H1 (cell line): Measurements from ENCODE around the gene CCNC. TPM values are rescaled to one million over a fixed set of nuclear protein-coding genes. Genes with fewer than 3 reads are reported as not detected.

Source experiments
- CTCF ChIA-PET: fragments of 300-600 bp; sonication (Branson Sonifier 250); formaldehyde crosslinking; loops from one replicate; lab custom pipeline; 2021; ENCODE audit not compliant: partially characterized antibody; lab: Charles Lee
- POLR2A ChIA-PET: fragments of 300-600 bp; sonication (Branson Sonifier 250); formaldehyde crosslinking; loops from one replicate; lab custom pipeline; 2021; ENCODE audit warnings: inconsistent platforms; ENCODE audit not compliant: partially characterized antibody; lab: Charles Lee
- DNase-seq, 2 experiments: peaks; one replicate each; pipeline versions ENCODE4 v3.0.0 to v3.0.0-alpha.2; 2010 to 2022; ENCODE audit warnings: low spot score in 2 of 2, low read depth in 1 of 2, mixed read lengths in 1 of 2
- FAIRE-seq: peaks from 2 replicates; lab custom pipeline; 2011; peaks lifted over from hg19 to GRCh38; lab: Jason Lieb, UNC
- H2AFZ ChIP-seq: 2 replicates; pipeline ENCODE4 v1.8.1; 2012; ENCODE audit warnings: low read length, inconsistent platforms
- H2AK5ac ChIP-seq: 2 replicates; pipeline ENCODE4 v1.6.1; 2013; ENCODE audit warnings: low read depth, low read length
- H2BK120ac ChIP-seq: replicated peaks from 2 replicates; pipeline ENCODE3; 2013; ENCODE audit warnings: low read depth, low read length, inconsistent platforms
- H2BK12ac ChIP-seq: 2 replicates; pipeline ENCODE4 v1.6.1; 2013; ENCODE audit warnings: low read depth, low read length
- H2BK15ac ChIP-seq: 2 replicates; pipeline ENCODE4 v1.6.1; 2013; ENCODE audit warnings: low read length
- H2BK20ac ChIP-seq: 2 replicates; pipeline ENCODE4 v1.6.1; 2013; ENCODE audit warnings: low read length
- H2BK5ac ChIP-seq: 2 replicates; pipeline ENCODE4 v1.6.1; 2013; ENCODE audit warnings: low read depth, low read length
- H3K14ac ChIP-seq: 2 replicates; pipeline ENCODE4 v1.6.1; 2013; ENCODE audit warnings: inconsistent platforms; ENCODE audit not compliant: insufficient read length
- H3K18ac ChIP-seq: 2 replicates; pipeline ENCODE4 v1.6.1; 2013; ENCODE audit warnings: low read length; ENCODE audit errors: extremely low read depth
- H3K23ac ChIP-seq: 2 replicates; pipeline ENCODE4 v1.6.1; 2013; ENCODE audit warnings: inconsistent platforms; ENCODE audit not compliant: insufficient read length
- H3K23me2 ChIP-seq: 2 replicates; pipeline ENCODE4 v1.6.1; 2013; ENCODE audit warnings: low read depth, low read length
- H3K27ac ChIP-seq: 2 replicates; pipeline ENCODE4 v1.6.1; 2011; ENCODE audit warnings: low read depth, low read length, inconsistent platforms
- H3K27me3 ChIP-seq, 4 experiments: replicated peaks in 1 of 4; 1 replicate in 1 of 4; 2 replicates in 3 of 4; pipeline versions ENCODE4 v1.6.1 to v1.8.1; 2011 to 2013; ENCODE audit warnings: low read length in 3 of 4, mild to moderate bottlenecking in 3 of 4, inconsistent platforms in 2 of 4, mixed read lengths in 2 of 4, moderate library complexity in 1 of 4; ENCODE audit not compliant: control insufficient read depth in 3 of 4, insufficient read depth in 3 of 4; ENCODE audit errors: extremely low read depth in 1 of 4
- H3K36me3 ChIP-seq, 4 experiments: 2 replicates each; pipeline versions ENCODE4 v1.6.1 to v1.8.1; 2011 to 2013; ENCODE audit warnings: mild to moderate bottlenecking in 4 of 4, low read length in 3 of 4, moderate library complexity in 2 of 4, control low read depth in 1 of 4, inconsistent platforms in 1 of 4; ENCODE audit not compliant: insufficient read depth in 4 of 4, control insufficient read depth in 2 of 4
- H3K4ac ChIP-seq: replicated peaks from 2 replicates; pipeline ENCODE3; 2013; ENCODE audit warnings: low read length, low read depth, mixed read lengths, inconsistent platforms; ENCODE audit not compliant: insufficient read length
- H3K4me1 ChIP-seq, 4 experiments: replicated peaks in 1 of 4; 1 replicate in 1 of 4; 2 replicates in 3 of 4; pipeline versions ENCODE4 v1.6.1 to v1.8.1; 2011 to 2013; ENCODE audit warnings: low read length in 3 of 4, inconsistent platforms in 2 of 4, mixed read lengths in 1 of 4; ENCODE audit not compliant: insufficient read depth in 4 of 4, control insufficient read depth in 3 of 4
- H3K4me2 ChIP-seq, 2 experiments: 2 replicates each; pipeline versions ENCODE4 v1.6.1 to v1.8.1; 2011 to 2013; ENCODE audit warnings: low read depth in 2 of 2, low read length in 2 of 2, control low read depth in 1 of 2, inconsistent platforms in 1 of 2, mild to moderate bottlenecking in 1 of 2; ENCODE audit not compliant: insufficient read depth in 1 of 2
- H3K4me3 ChIP-seq, 4 experiments: fragments of 200-600, 300-600 bp in 1 of 4; sonication (generic), shearing (Covaris generic), sonication (Bioruptor Twin) in 1 of 4; 2 replicates each; pipeline versions ENCODE4 v1.5.1 to v1.8.1; 2011 to 2016; ENCODE audit warnings: low read length in 4 of 4, low read depth in 3 of 4, control low read depth in 2 of 4, inconsistent platforms in 2 of 4, mild to moderate bottlenecking in 2 of 4, mixed read lengths in 1 of 4, moderate library complexity in 1 of 4; ENCODE audit not compliant: insufficient read depth in 2 of 4; ENCODE audit errors: extremely low read depth in 1 of 4
- H3K56ac ChIP-seq: replicated peaks from 2 replicates; pipeline ENCODE3; 2013; ENCODE audit warnings: low read depth, mild to moderate bottlenecking, mixed read lengths, low read length, inconsistent platforms; ENCODE audit not compliant: insufficient read length
- H3K79me1 ChIP-seq: 2 replicates; pipeline ENCODE4 v1.6.1; 2013; ENCODE audit warnings: low read depth, low read length, control low read depth
- H3K79me2 ChIP-seq, 2 experiments: 2 replicates each; pipeline versions ENCODE4 v1.6.1 to v1.8.1; 2012 to 2013; ENCODE audit warnings: low read length in 2 of 2, mild to moderate bottlenecking in 2 of 2, inconsistent platforms in 1 of 2; ENCODE audit not compliant: insufficient read depth in 2 of 2, control insufficient read depth in 1 of 2
- H3K9ac ChIP-seq, 4 experiments: replicated peaks in 1 of 4; 1 replicate in 1 of 4; 2 replicates in 3 of 4; pipeline versions ENCODE4 v1.6.1 to v1.8.1; 2011 to 2013; ENCODE audit warnings: low read depth in 3 of 4, low read length in 3 of 4, control low read depth in 2 of 4, mild to moderate bottlenecking in 2 of 4, moderate library complexity in 2 of 4, inconsistent platforms in 1 of 4; ENCODE audit errors: extremely low read depth in 1 of 4
- H3K9me3 ChIP-seq, 2 experiments: 2 replicates each; pipeline versions ENCODE4 v1.6.1 to v1.8.1; 2012 to 2013; ENCODE audit warnings: mild to moderate bottlenecking in 2 of 2, moderate library complexity in 2 of 2, control low read depth in 1 of 2, inconsistent platforms in 1 of 2, low read depth in 1 of 2, low read length in 1 of 2, mixed read lengths in 1 of 2; ENCODE audit not compliant: insufficient read depth in 2 of 2
- H4K20me1 ChIP-seq, 2 experiments: replicated peaks in 1 of 2; 2 replicates each; pipeline versions ENCODE3 to v1.8.1; 2011 to 2013; ENCODE audit warnings: inconsistent platforms in 2 of 2, low read length in 2 of 2, mild to moderate bottlenecking in 1 of 2; ENCODE audit not compliant: insufficient read depth in 2 of 2, control insufficient read depth in 1 of 2
- H4K5ac ChIP-seq: 2 replicates; pipeline ENCODE4 v1.6.1; 2013; ENCODE audit warnings: low read length, low read depth, mixed read lengths, inconsistent platforms; ENCODE audit not compliant: insufficient read length
- H4K8ac ChIP-seq: 2 replicates; pipeline ENCODE4 v1.8.0; 2013; ENCODE audit warnings: mild to moderate bottlenecking, moderate library complexity, low read length, inconsistent platforms; ENCODE audit not compliant: insufficient read depth; ENCODE audit errors: extremely low read depth
- H4K91ac ChIP-seq: replicated peaks from 2 replicates; pipeline ENCODE3; 2013; ENCODE audit warnings: low read length, mixed read lengths, inconsistent platforms; ENCODE audit not compliant: insufficient read length
- HDAC6 ChIP-seq: IDR thresholded peaks from one replicate; pipeline ENCODE4 v1.7.1; 2012; ENCODE audit warnings: low read depth, mild to moderate bottlenecking, inconsistent platforms, low read length, moderate library complexity
- JUN ChIP-seq: IDR thresholded peaks from 2 replicates; pipeline ENCODE4 v1.6.1; 2011; ENCODE audit warnings: low read depth, mild to moderate bottlenecking, improper control_type of control experiment, low read length
- RAD21 ChIP-seq, 2 experiments: IDR thresholded peaks in 1 of 2; conservative IDR thresholded peaks in 1 of 2; 2 replicates each; pipeline ENCODE4 v1.6.1; 2011; ENCODE audit warnings: low read depth in 2 of 2, low read length in 2 of 2, improper control_type of control experiment in 1 of 2, inconsistent platforms in 1 of 2, mild to moderate bottlenecking in 1 of 2, moderate library complexity in 1 of 2
- RXRA ChIP-seq: IDR thresholded peaks from 2 replicates; pipeline ENCODE4 v1.6.1; 2011; ENCODE audit warnings: low read depth, mild to moderate bottlenecking, low read length, moderate library complexity; ENCODE audit not compliant: insufficient read depth
- SP2 ChIP-seq: IDR thresholded peaks from 2 replicates; pipeline ENCODE4 v1.6.1; 2012; ENCODE audit warnings: mild to moderate bottlenecking, low read length, inconsistent platforms
- whole genome bisulfite sequencing, 2 experiments: shearing (Covaris generic) in 1 of 2; methylation state at CpG; one replicate each; pipeline versions ENCODE4 v1.1.6 to v1.1.7; 2013 to 2015; ENCODE audit warnings: low lambda C conversion rate in 2 of 2, mixed read lengths in 2 of 2, inconsistent platforms in 1 of 2, low coverage in 1 of 2, missing lambda C conversion rate in 1 of 2; ENCODE audit not compliant: insufficient replicate concordance in 2 of 2, insufficient coverage in 1 of 2, insufficient read length in 1 of 2; ENCODE audit errors: extremely low coverage in 1 of 2, missing lambda C conversion rate in 1 of 2; 5-methylcytosine and 5-hydroxymethylcytosine counted together
- long read RNA-seq, 2 experiments: library from RNA in 1 of 2; library from capped mRNA in 1 of 2; stranded (forward); transcript quantifications; one replicate each; pipeline ENCODE4 v2.0.0, GENCODE V29; 2021; ENCODE audit warnings: inconsistent platforms in 1 of 2
- polyA minus RNA-seq, 3 experiments: library from RNA; depleted of rRNA, polyadenylated mRNA; stranded (reverse); fragments of >200 nt; gene quantifications; 1 replicate in 2 of 3; 2 replicates in 1 of 3; pipeline ENCODE4 v1.2.3, GENCODE V29; 2011
- polyA plus RNA-seq, 7 experiments: library from polyadenylated mRNA; depleted of rRNA in 3 of 7; stranded (reverse) in 5 of 7; unstranded in 2 of 7; fragments of >200 nt in 5 of 7; fragments of 200-250 nt in 2 of 7; gene quantifications; 1 replicate in 5 of 7; 2 replicates in 1 of 7; 4 replicates in 1 of 7; pipeline versions ENCODE4 v1.2.1 to v1.2.3, GENCODE V29; 2011 to 2013; ENCODE audit warnings: missing spikeins in 2 of 7, mixed read lengths in 2 of 7
- total RNA-seq: library from RNA; stranded (reverse); fragmentation: NEBNext Ultra II Directional; extraction: Animal tissue kit (Norgen Biotek cat#: 25700); gene quantifications from 2 replicates; pipeline ENCODE4 v1.2.1, GENCODE V29; 2021

Gene CCNC, protein sequence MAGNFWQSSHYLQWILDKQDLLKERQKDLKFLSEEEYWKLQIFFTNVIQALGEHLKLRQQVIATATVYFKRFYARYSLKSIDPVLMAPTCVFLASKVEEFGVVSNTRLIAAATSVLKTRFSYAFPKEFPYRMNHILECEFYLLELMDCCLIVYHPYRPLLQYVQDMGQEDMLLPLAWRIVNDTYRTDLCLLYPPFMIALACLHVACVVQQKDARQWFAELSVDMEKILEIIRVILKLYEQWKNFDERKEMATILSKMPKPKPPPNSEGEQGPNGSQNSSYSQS
- total RNA-seq (94.5 and 107 TPM in 2 replicates), polyA plus RNA-seq (2011; rRNA removed) (20.1 and 45.4 TPM in 2 replicates), polyA minus RNA-seq (2011; rRNA and poly(A)+ RNA removed) (100.0 and 164 TPM in 2 replicates)
- 53.2 TPM for polyA plus RNA-seq (2011; cell fraction: cytosol; rRNA removed)
- polyA plus RNA-seq (2011; cell fraction: nucleus; rRNA removed): 18.5 TPM
- 45.0 to 56.3 TPM (median 50.3 TPM) in 4 replicates for polyA plus RNA-seq (2012, experiment 1 of 2)
- 10.3 TPM for polyA plus RNA-seq (2012, experiment 2 of 2)
- 59.4 TPM for polyA plus RNA-seq (2013, experiment 1 of 2)
- polyA plus RNA-seq (2013, experiment 2 of 2): 57.2 TPM
- polyA minus RNA-seq (2011; cell fraction: cytosol; rRNA and poly(A)+ RNA removed): 66.6 TPM
- polyA minus RNA-seq (2011; cell fraction: nucleus; rRNA and poly(A)+ RNA removed): 52.5 TPM
- long read RNA-seq, experiment 1, transcript CCNC-210 (12 exons, 2,473 nt): major isoform, 79 of 173 reads
- long read RNA-seq, experiment 1, partial matches to known transcripts: 30 of 173 reads
- long read RNA-seq, experiment 1, other reads (novel, unspliced or antisense): 57 of 173 reads
- long read RNA-seq, experiment 2, transcript CCNC-210 (12 exons, 2,473 nt): major isoform, 238 of 296 reads
- long read RNA-seq, experiment 2, transcript CCNC-209 (13 exons, 2,186 nt): minor isoform, 11 of 296 reads
- long read RNA-seq, experiment 2, transcript CCNC-207 (12 exons, 1,426 nt): minor isoform, 17 of 296 reads
- long read RNA-seq, experiment 2, partial matches to known transcripts: 4 of 296 reads
- long read RNA-seq, experiment 2, other reads (novel, unspliced or antisense): 22 of 296 reads

DNA sequence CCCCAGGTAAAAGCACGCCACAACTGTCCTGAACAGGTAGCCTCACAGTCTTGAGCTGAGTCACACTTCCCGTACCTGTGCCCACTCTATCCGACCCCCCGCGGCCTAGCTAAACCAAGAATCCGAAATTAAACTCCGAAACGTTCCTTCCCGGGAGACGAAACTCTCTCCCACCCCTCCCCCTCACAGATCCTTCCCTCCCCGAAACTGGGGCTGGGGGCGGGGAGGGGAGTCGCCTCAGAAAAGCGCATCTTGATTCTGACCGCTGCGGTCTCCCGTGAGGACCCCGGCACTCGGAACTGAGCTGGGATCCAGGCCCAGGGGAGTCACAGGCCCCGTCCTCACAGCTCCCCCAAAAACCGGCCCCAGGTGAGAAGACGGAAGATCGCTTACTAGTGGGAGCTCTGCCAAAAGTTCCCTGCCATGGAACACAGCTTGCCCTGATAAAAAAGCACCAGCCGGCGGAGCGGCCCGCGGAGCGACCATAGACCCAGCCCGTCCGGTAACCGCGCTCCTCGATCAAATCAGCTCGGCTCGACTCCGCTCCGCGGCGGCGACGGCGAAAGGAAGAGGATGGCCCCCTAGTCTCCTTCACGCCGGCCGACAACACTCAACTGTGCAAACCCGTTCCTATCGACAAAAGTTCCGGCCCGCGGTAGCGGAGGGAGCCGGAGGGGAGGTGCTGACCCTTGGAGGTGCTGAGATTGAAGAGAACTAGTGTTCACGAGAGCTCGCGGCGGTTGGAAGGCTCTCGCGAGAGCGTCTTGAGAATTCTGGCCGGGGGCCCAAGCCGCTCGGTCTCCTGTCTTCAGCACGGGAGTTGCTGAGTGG lies at the start of gene CCNC:
Gene CCNC, minus strand, starts transcription at position 558 of the 831 bp plus-strand sequence. Its CDS starts 133 bp downstream, at position 425.
- peak; percentile 77 for FAIRE-seq
- TF ChIP-seq HDAC6: no peak
- no peak; a peak in 1 of 4 replicates for TF ChIP-seq RAD21 (IDR thresholded peaks at IDR 0.05 in 1 of 2, conservative IDR thresholded peaks at IDR 0.05 in 1 of 2; ENCODE audit: low read depth in 2 of 2, low read length in 2 of 2)
- TF ChIP-seq RXRA: no peak
- no peak for TF ChIP-seq JUN
- TF ChIP-seq SP2: no peak

More for the DNA sequence above, at the start of gene CCNC:
- Histone ChIP-seq H3K79me2 (peaks cover 9 to 47% of the 10 kb centered on the region in 2 experiments; a peak in 3 of 4 replicates), H2AK5ac (no peak within 1 kb of the TSS), H2BK12ac (peak within 1 kb of the TSS; percentile 42; the same call in 1 of the 2 replicates), H4K91ac (peak within 1 kb of the TSS; percentile 40), H3K4me3 (peak within 1 kb of the TSS; percentile 81 to 98 (median 96)), H2BK15ac (no peak within 1 kb of the TSS), H2AFZ (peak within 1 kb of the TSS; percentile 47; the same call in 1 of the 2 replicates), H4K5ac (peak within 1 kb of the TSS; percentile 73), H3K18ac (peak within 1 kb of the TSS; percentile 56), H3K9ac (peak within 1 kb of the TSS; percentile 88 to 98 (median 97)), H4K8ac (peak within 1 kb of the TSS; percentile 99), H3K4me2 (peak within 1 kb of the TSS; percentile 12 to 75), H2BK5ac (peak within 1 kb of the TSS; percentile 93; the same call in 1 of the 2 replicates), H3K23ac (no peak within 1 kb of the TSS), H3K56ac (peak within 1 kb of the TSS; percentile 49), H3K9me3 (no peaks in the 10 kb centered on the region), H3K4me1 (peaks cover 0 to 2% (median 0%) of the 10 kb centered on the region in 4 experiments; a peak in 1 of 7 replicates), H3K79me1 (no peaks in the 10 kb centered on the region), H3K14ac (no peak within 1 kb of the TSS), H2BK20ac (no peak within 1 kb of the TSS), H3K4ac (peak within 1 kb of the TSS; percentile 53), H3K36me3 (no peaks in the 10 kb centered on the region), H3K27me3 (no peaks in the 10 kb centered on the region), H2BK120ac (no peak within 1 kb of the TSS), H4K20me1 (peaks cover 1 to 2% of the 10 kb centered on the region in 2 experiments), H3K23me2 (no peaks in the 10 kb centered on the region), H3K27ac (peak within 1 kb of the TSS; percentile 95)
- peak; percentile 93 to 97 for DNase-seq
- ChIA-PET POLR2A (interaction anchor here (0.7 to 4.6 kb wide), 36 partner anchors 8 to 285 kb away, joined by 3 to 60 read pairs (median 7); partner anchors contain the start of genes COQ3, FAXC and PNISR), CTCF (interaction anchor here (0.6 to 2.2 kb wide), 15 partner anchors 15 to 879 kb away, joined by 3 to 7 read pairs (median 4); no protein-coding TSS in a partner anchor)
- 2% methylated on average over 50 of the region's 64 CpGs; no CpG with 5 or more reads in 1 of the 2 experiments for WGBS, 2 experiments
